ENCODE results near the gene LBX1.

The LBX1 gene

DNA sequence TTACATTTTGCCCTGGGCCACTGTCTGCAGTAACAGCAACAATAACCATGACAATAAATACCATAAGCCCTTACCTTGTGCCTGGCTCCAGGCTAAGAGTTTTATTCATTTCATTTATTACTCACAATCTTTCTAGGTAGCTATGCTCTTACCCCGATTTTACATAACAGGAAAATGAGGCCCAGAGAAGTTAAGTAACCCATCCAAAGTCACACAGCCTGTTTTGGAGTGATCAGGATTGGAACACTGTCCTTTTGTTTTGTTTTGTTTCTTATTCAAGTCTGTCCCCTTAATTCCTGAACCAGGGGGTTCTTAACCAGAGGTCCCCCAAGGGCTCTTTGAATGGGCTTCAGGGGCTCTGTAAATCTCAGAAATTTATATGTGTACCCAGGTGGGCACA, 4.2 kb upstream of the LBX1 start:
- TF ChIP-seq ZBTB7A (IDR thresholded peaks at IDR 0.05; ENCODE audit: low read depth) (no peak), CREB1 (IDR thresholded peaks at IDR 0.05; ENCODE audit: low read depth) (no peak), FOXM1 (IDR thresholded peaks at IDR 0.05; ENCODE audit: borderline replicate concordance, low read depth) (no peak), EGR1 (IDR thresholded peaks at IDR 0.05) (no peak), TEAD4 (IDR thresholded peaks at IDR 0.05) (no peak), TAF1 (IDR thresholded peaks at IDR 0.05; ENCODE audit: low read depth) (no peak), MAX (IDR thresholded peaks at IDR 0.05) (no peak), YY1 (IDR thresholded peaks at IDR 0.05; ENCODE audit: low read depth) (no peak), RAD21 (IDR thresholded peaks at IDR 0.05; ENCODE audit: low read depth) (no peak), USF1 (IDR thresholded peaks at IDR 0.05) (no peak), NFIC (IDR thresholded peaks at IDR 0.05) (no peak), TCF12 (IDR thresholded peaks at IDR 0.05; ENCODE audit: low read depth) (no peak), EP300 (IDR thresholded peaks at IDR 0.05; ENCODE audit: borderline replicate concordance) (no peak), CEBPB (IDR thresholded peaks at IDR 0.05) (no peak)
- TF ChIP-seq, protein P1, sequence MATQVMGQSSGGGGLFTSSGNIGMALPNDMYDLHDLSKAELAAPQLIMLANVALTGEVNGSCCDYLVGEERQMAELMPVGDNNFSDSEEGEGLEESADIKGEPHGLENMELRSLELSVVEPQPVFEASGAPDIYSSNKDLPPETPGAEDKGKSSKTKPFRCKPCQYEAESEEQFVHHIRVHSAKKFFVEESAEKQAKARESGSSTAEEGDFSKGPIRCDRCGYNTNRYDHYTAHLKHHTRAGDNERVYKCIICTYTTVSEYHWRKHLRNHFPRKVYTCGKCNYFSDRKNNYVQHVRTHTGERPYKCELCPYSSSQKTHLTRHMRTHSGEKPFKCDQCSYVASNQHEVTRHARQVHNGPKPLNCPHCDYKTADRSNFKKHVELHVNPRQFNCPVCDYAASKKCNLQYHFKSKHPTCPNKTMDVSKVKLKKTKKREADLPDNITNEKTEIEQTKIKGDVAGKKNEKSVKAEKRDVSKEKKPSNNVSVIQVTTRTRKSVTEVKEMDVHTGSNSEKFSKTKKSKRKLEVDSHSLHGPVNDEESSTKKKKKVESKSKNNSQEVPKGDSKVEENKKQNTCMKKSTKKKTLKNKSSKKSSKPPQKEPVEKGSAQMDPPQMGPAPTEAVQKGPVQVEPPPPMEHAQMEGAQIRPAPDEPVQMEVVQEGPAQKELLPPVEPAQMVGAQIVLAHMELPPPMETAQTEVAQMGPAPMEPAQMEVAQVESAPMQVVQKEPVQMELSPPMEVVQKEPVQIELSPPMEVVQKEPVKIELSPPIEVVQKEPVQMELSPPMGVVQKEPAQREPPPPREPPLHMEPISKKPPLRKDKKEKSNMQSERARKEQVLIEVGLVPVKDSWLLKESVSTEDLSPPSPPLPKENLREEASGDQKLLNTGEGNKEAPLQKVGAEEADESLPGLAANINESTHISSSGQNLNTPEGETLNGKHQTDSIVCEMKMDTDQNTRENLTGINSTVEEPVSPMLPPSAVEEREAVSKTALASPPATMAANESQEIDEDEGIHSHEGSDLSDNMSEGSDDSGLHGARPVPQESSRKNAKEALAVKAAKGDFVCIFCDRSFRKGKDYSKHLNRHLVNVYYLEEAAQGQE (IDR thresholded peaks at IDR 0.05; ENCODE audit: low read depth): no peak

DNA sequence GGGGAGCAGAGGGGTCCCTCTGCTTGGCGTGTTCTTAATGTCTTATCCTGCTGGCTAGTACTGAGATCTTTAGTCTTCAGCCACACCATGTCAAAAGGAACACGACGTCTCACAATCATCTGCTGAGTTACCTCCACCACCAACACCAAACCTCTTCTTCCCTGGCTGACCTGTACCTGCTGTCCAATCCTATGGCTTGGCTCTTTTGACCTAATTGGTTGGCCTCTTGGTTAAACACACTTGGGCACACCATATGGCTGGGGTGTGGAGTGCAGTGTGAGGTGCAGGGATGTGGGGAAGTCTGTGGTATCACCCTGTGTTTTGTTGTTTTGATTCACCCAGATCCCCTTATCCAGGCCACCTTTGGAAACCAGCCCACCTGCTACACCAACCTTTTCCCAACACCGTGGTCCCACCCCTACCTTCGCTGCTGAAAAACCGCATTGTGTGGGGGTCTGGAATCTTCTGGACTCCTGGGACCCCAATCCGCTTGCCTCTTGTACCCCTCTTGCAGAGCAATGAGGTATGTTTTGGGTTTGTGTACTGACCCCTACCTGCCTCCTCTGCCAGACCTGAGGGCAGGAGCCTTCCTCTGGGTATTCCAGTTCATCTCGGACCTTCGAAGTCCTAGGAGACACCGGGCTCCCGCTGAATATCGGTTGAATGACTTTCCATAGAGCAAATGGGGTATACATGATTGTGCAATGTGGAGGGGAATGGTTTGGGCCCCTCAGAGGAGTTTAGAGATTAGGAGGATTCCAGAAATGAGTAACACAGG, 2.8 kb upstream of the LBX1 start:
- TF ChIP-seq EP300 (IDR thresholded peaks at IDR 0.05; ENCODE audit: borderline replicate concordance): no peak

- TF ChIP-seq YY1 (IDR thresholded peaks at IDR 0.05; ENCODE audit: low read depth) (no peak), ZBTB7A (IDR thresholded peaks at IDR 0.05; ENCODE audit: low read depth) (no peak)
- TF ChIP-seq, protein P1 (IDR thresholded peaks at IDR 0.05; ENCODE audit: low read depth): no peak
These were observed 1.8 kb upstream of the LBX1 start for GRCh38 chr10:101231092-101231491.

DNA sequence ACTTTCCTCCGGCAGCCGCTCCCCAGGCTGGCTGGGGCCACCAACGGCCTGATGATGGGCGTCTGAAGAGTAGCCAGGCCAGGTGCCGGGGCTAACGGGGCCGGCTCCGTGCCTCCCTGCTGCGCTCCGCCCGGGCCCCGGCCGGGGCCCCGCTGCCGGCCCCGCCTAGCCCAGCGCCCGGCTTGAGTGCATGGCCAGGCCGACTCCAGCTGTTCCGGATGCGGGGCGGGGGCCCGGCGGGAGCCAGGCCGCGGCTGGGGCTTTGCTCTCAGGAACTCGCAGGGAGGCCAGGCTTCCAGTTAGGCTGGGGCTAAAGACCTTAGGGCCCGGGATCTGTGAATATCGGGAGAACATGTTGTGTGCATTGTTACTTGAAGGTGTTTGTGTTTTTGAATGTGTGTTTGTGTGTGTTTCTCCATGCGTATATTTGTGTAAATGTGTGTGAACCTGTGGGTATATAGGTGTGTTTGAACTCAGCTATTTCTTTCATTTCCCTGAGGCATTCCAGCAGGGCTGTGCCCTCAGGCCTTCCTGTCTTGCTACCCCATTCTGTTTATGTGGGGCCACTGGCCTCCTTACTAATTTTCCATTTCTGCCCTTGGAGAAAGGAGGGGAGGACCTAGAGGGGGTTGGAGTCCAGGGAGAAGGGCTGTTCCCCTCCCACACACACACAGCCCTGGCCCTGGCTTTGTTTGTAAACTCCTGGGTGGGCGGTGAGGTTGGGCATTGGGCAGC, 1.1 kb upstream of the LBX1 start:
- TF ChIP-seq EGR1 (IDR thresholded peaks at IDR 0.05): no peak
- no peak for TF ChIP-seq FOXM1 (IDR thresholded peaks at IDR 0.05; ENCODE audit: borderline replicate concordance, low read depth)
- peak; percentile 13; the same call in 1 of the 2 replicates for TF ChIP-seq ZBTB7A (IDR thresholded peaks at IDR 0.05; ENCODE audit: low read depth)
- TF ChIP-seq USF1 (IDR thresholded peaks at IDR 0.05): no peak

GRCh38 chr10:101228966-101229265, 347 bp downstream of the LBX1 start:
- TF ChIP-seq FOXM1 (IDR thresholded peaks at IDR 0.05; ENCODE audit: borderline replicate concordance, low read depth): no peak
- TF ChIP-seq ZBTB7A (IDR thresholded peaks at IDR 0.05; ENCODE audit: low read depth): 0 out of 2 replicates have a peak, but pooled peaks have one; percentile 35
- TF ChIP-seq, protein P1 (IDR thresholded peaks at IDR 0.05; ENCODE audit: low read depth): no peak
- no peak for TF ChIP-seq CREB1 (IDR thresholded peaks at IDR 0.05; ENCODE audit: low read depth)
- no peak for TF ChIP-seq CEBPB (IDR thresholded peaks at IDR 0.05)
- no peak for TF ChIP-seq TCF12 (IDR thresholded peaks at IDR 0.05; ENCODE audit: low read depth)
- no peak for TF ChIP-seq YY1 (IDR thresholded peaks at IDR 0.05; ENCODE audit: low read depth)
- TF ChIP-seq RAD21 (IDR thresholded peaks at IDR 0.05; ENCODE audit: low read depth): no peak
- TF ChIP-seq USF1 (IDR thresholded peaks at IDR 0.05): 0 out of 2 replicates have a peak, but pooled peaks have one; percentile 24
